ENCODE measurements around the gene GPR3. TPM values are rescaled to one million over a fixed set of nuclear protein-coding genes. Genes with fewer than 3 reads are reported as not detected.
A peak's percentile ranks its signal among the peaks of the same experiment; 100 is the strongest.
"Not testable (repeated sequence)": the region's sequence is repeated elsewhere in the genome, so short reads cannot be mapped to it uniquely, and the experiment has no call there.

Gene GPR3
- total and polyA plus RNA-seq, 2 of the 8 experiments (the other 6 are each of a cell fraction or from before 2014, with no cell fraction given), result 9.9 to 26.5 TPM

GRCh38 chr1:27406791-27407190 lies 14.4 kb downstream of the GPR3 start:
- DNase-seq (ENCODE audit: low read depth in 1 of 2, low spot score in 2 of 2), result not testable (repeated sequence)
- WGBS, 2 experiments (ENCODE audit: extremely low coverage in 1 of 2, insufficient coverage in 1 of 2, insufficient read length in 1 of 2, insufficient replicate concordance in 2 of 2, low coverage in 1 of 2, low lambda C conversion rate in 2 of 2, missing lambda C conversion rate in 1 of 2), result 92% methylated on average over 2 of the region's 2 CpGs; no CpG with 5 or more reads in 1 of the 2 experiments
- CTCF ChIA-PET (ENCODE audit: partially characterized antibody), result interaction anchor here (0.6 to 37.8 kb wide), 12 partner anchors 7 to 1175 kb away, joined by 3 to 863 read pairs (median 5); partner anchors contain the start of gene MAP3K6

More at GRCh38 chr1:27406791-27407190, 14.4 kb downstream of the GPR3 start:
- H2BK120ac ChIP-seq (replicated peaks; ENCODE audit: low read depth, low read length); H3K79me1 ChIP-seq (ENCODE audit: low read depth, low read length); H3K79me2 ChIP-seq (ENCODE audit: control insufficient read depth in 1 of 2, insufficient read depth in 2 of 2, low read length in 2 of 2); FAIRE-seq; H2AK5ac ChIP-seq (ENCODE audit: low read depth, low read length); H4K5ac ChIP-seq (ENCODE audit: insufficient read length, low read depth, low read length); H2AFZ ChIP-seq (ENCODE audit: low read length); H4K8ac ChIP-seq (ENCODE audit: extremely low read depth, insufficient read depth, low read length); H3K4me3 ChIP-seq (ENCODE audit: extremely low read depth in 1 of 4, insufficient read depth in 2 of 4, low read depth in 3 of 4, low read length in 4 of 4); H3K27me3 ChIP-seq (replicated peaks in 1 of 4; ENCODE audit: control insufficient read depth in 3 of 4, extremely low read depth in 1 of 4, insufficient read depth in 3 of 4, low read length in 3 of 4); H2BK12ac ChIP-seq (ENCODE audit: low read depth, low read length); H4K91ac ChIP-seq (replicated peaks; ENCODE audit: insufficient read length, low read length); H3K56ac ChIP-seq (replicated peaks; ENCODE audit: insufficient read length, low read depth, low read length); H3K14ac ChIP-seq (ENCODE audit: insufficient read length); H3K9me3 ChIP-seq (ENCODE audit: insufficient read depth in 2 of 2, low read depth in 1 of 2, low read length in 1 of 2); H3K18ac ChIP-seq (ENCODE audit: extremely low read depth, low read length); H3K23me2 ChIP-seq (ENCODE audit: low read depth, low read length); H3K9ac ChIP-seq (replicated peaks in 1 of 4; ENCODE audit: extremely low read depth in 1 of 4, low read depth in 3 of 4, low read length in 3 of 4); H4K20me1 ChIP-seq (replicated peaks in 1 of 2; ENCODE audit: control insufficient read depth in 1 of 2, insufficient read depth in 2 of 2, low read length in 2 of 2); H2BK20ac ChIP-seq (ENCODE audit: low read length); H3K4me2 ChIP-seq (ENCODE audit: insufficient read depth in 1 of 2, low read depth in 2 of 2, low read length in 2 of 2); H3K4ac ChIP-seq (replicated peaks; ENCODE audit: insufficient read length, low read depth, low read length); H3K27ac ChIP-seq (ENCODE audit: low read depth, low read length); H2BK15ac ChIP-seq (ENCODE audit: low read length); H3K23ac ChIP-seq (ENCODE audit: insufficient read length): not testable (repeated sequence)
- Histone ChIP-seq H3K36me3 (ENCODE audit: control insufficient read depth in 2 of 4, insufficient read depth in 4 of 4, low read length in 3 of 4) (peaks cover under 1 to 33% (median 16%) of the 10 kb centered on the region in 4 experiments; a peak in 6 of 8 replicates), H2BK5ac (ENCODE audit: low read depth, low read length) (peak overlapping the region; percentile 74; the same call in 1 of the 2 replicates), H3K4me1 (replicated peaks in 1 of 4; ENCODE audit: control insufficient read depth in 3 of 4, insufficient read depth in 4 of 4, low read length in 3 of 4) (peaks cover 9 to 30% (median 17%) of the 10 kb centered on the region in 4 experiments)
- POLR2A ChIA-PET (ENCODE audit: partially characterized antibody), result interaction anchor here (1.2 kb wide), 1 partner anchor 10 kb away, joined by 5 read pairs; no protein-coding TSS in a partner anchor

All from H1 (cell line).